ENCODE data around the gene MPV17. TPM values are rescaled to one million over a fixed set of nuclear protein-coding genes. Genes with fewer than 3 reads are reported as not detected.

MPV17 gene
- polyA plus RNA-seq, 1 donor (not counting 4 experiments of a cell fraction or from before 2014, with no cell fraction given), result 125 TPM

- no peak overlapping the region for H3K27ac ChIP-seq (ENCODE audit: control insufficient read depth, insufficient read depth, low read length)
- H3K4me3 ChIP-seq (ENCODE audit: control insufficient read depth in 2 of 3, extremely low read depth in 1 of 3, insufficient read depth in 2 of 3, low read depth in 1 of 3, low read length in 3 of 3), result peak overlapping the region; percentile 27 to 44 (median 42)
- no peaks in the 10 kb centered on the region for H3K9me3 ChIP-seq (ENCODE audit: control insufficient read depth, low read depth, low read length)
- H3K27me3 ChIP-seq (ENCODE audit: control insufficient read depth, extremely low read depth, insufficient read depth, low read length), result peaks cover 72% of the 10 kb centered on the region
- no peaks in the 10 kb centered on the region for H3K9me1 ChIP-seq (ENCODE audit: control insufficient read depth, extremely low read depth, insufficient read depth, low read length)
- no peaks in the 10 kb centered on the region for H3K79me2 ChIP-seq (ENCODE audit: control insufficient read depth, insufficient read depth, low read length)
- H2AFZ ChIP-seq (ENCODE audit: control insufficient read depth, low read length), result no peak overlapping the region
- H3K4me1 ChIP-seq (ENCODE audit: control insufficient read depth, extremely low read depth, insufficient read depth, low read length), result peaks cover 14% of the 10 kb centered on the region
- H3K9ac ChIP-seq (ENCODE audit: control insufficient read depth, extremely low read depth, insufficient read depth, low read length), result no peak overlapping the region
- H3K4me2 ChIP-seq (ENCODE audit: control insufficient read depth, extremely low read depth, insufficient read depth, low read depth, low read length), result peak overlapping the region; percentile 71
- dilution Hi-C loops (cut with MboI; ENCODE audit: extremely low pct_ligation_motif_present, low sequenced_read_pairs), result no loop called here
- DNase-seq (ENCODE audit: low read depth, low spot score) (no peak), FAIRE-seq (no peak)
- peaks cover 2% of the 10 kb centered on the region for H4K20me1 ChIP-seq (ENCODE audit: control insufficient read depth, extremely low read depth, insufficient read depth, low read length)
- TF ChIP-seq EZH2 (IDR thresholded peaks at IDR 0.05; ENCODE audit: low read length) (peak; percentile 98), CTCF (optimal IDR thresholded peaks at IDR 0.05 in 1 of 3, IDR thresholded peaks at IDR 0.05 in 1 of 3, conservative IDR thresholded peaks at IDR 0.05 in 1 of 3; ENCODE audit: extremely low read depth in 1 of 3, insufficient read depth in 2 of 3, low read length in 3 of 3) (no peak)
- H3K36me3 ChIP-seq (ENCODE audit: control insufficient read depth in 2 of 2, extremely low read depth in 1 of 2, insufficient read depth in 2 of 2, low read length in 2 of 2), result no peaks in the 10 kb centered on the region
Measured at GRCh38 chr2:27263287-27264252, 59.3 kb downstream of the MPV17 start.

DNA sequence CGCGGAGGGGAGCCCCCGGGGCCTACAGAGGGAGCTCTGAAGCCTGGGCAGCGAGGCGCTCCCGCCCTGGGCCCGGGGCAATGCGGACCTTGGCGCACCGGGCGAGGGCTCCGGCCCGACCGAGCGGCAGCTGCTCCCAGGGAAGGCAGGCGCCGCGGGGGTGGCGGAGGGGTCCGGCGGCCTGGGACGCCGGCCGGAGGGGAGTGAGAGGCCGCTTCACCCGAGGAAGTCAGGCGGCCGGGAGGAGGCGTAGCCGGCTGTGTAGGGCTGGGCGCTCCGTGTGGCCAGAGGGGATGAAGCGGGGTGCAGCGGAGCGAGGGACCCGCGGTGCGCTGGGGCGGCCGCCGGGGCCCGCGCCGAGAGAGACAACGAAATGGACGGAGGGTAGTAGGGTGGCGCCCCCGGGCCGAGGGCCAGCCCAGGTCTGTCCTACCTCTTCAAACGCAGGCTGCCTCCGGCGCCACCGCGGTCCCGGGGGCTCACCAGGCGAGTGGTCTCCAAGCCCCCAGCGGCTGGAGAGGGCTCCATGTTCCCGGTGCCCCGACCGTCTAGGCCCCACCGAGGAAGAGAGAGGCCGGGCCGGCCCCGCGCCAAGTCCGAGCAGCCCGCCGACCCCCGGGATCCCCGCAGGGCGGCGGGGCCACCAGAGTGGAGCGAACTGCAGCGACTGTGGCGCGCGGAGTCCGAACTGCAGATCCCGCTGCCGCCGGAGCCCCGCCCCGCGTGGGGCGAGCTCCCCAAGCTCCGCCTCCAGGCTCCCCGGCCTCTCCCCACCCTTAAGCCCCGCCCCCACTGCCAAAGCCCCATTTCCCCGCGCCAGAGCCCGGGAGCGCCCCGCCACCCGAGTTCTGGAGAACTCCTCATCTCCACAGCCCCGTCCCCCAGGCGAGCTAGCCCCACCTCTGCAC lies 60.3 kb downstream of the MPV17 start, which contains the start of gene SLC30A3:
TSS of gene SLC30A3 (minus strand) at position 669 of the 908 bp plus-strand sequence. CDS start at position 528, 141 bp downstream.
- H3K36me3 ChIP-seq (ENCODE audit: control insufficient read depth in 2 of 2, extremely low read depth in 1 of 2, insufficient read depth in 2 of 2, low read length in 2 of 2), result no peaks in the 10 kb centered on the region
- peaks cover 77% of the 10 kb centered on the region for H3K27me3 ChIP-seq (ENCODE audit: control insufficient read depth, extremely low read depth, insufficient read depth, low read length)
- no peaks in the 10 kb centered on the region for H3K79me2 ChIP-seq (ENCODE audit: control insufficient read depth, insufficient read depth, low read length)
- no peak for FAIRE-seq
- H3K9me3 ChIP-seq (ENCODE audit: control insufficient read depth, low read depth, low read length), result no peaks in the 10 kb centered on the region
- dilution Hi-C loops (cut with MboI; ENCODE audit: extremely low pct_ligation_motif_present, low sequenced_read_pairs), result no loop called here
- peaks cover 2% of the 10 kb centered on the region for H4K20me1 ChIP-seq (ENCODE audit: control insufficient read depth, extremely low read depth, insufficient read depth, low read length)
- no peak within 1 kb of the TSS for H3K9ac ChIP-seq (ENCODE audit: control insufficient read depth, extremely low read depth, insufficient read depth, low read length)
- TF ChIP-seq EZH2 (IDR thresholded peaks at IDR 0.05; ENCODE audit: low read length), result peak; percentile 92
- no peak for TF ChIP-seq CTCF (optimal IDR thresholded peaks at IDR 0.05 in 1 of 3, IDR thresholded peaks at IDR 0.05 in 1 of 3, conservative IDR thresholded peaks at IDR 0.05 in 1 of 3; ENCODE audit: extremely low read depth in 1 of 3, insufficient read depth in 2 of 3, low read length in 3 of 3)
- DNase-seq (ENCODE audit: low read depth, low spot score), result no peak
- H3K9me1 ChIP-seq (ENCODE audit: control insufficient read depth, extremely low read depth, insufficient read depth, low read length), result no peaks in the 10 kb centered on the region
- peaks cover 14% of the 10 kb centered on the region for H3K4me1 ChIP-seq (ENCODE audit: control insufficient read depth, extremely low read depth, insufficient read depth, low read length)
- peak within 1 kb of the TSS; percentile 71 for H3K4me2 ChIP-seq (ENCODE audit: control insufficient read depth, extremely low read depth, insufficient read depth, low read depth, low read length)
- peak within 1 kb of the TSS; percentile 27 to 54 (median 42) for H3K4me3 ChIP-seq (ENCODE audit: control insufficient read depth in 2 of 3, extremely low read depth in 1 of 3, insufficient read depth in 2 of 3, low read depth in 1 of 3, low read length in 3 of 3)
- peak within 1 kb of the TSS; percentile 26 for H2AFZ ChIP-seq (ENCODE audit: control insufficient read depth, low read length)
- H3K27ac ChIP-seq (ENCODE audit: control insufficient read depth, insufficient read depth, low read length), result no peak within 1 kb of the TSS
